OCI-LY3 (cell line): ENCODE data around the gene IL1RAPL1.

Experiments used
- H2AFZ ChIP-seq: fragments of 200-600, 300-600 bp; shearing (Covaris generic); 2 replicates; pipeline ENCODE4 v1.6.0; 2014; ENCODE audit warnings: antibody characterized with exemption, low read depth, low read length
- H3K27ac ChIP-seq: fragments of 200-600, 300-600 bp; sonication (generic); 2 replicates; pipeline ENCODE4 v1.5.1; 2014; ENCODE audit warnings: mild to moderate bottlenecking, low read length, moderate library complexity, mixed read lengths
- H3K27me3 ChIP-seq: fragments of 200-600, 300-600 bp; sonication (generic); 2 replicates; pipeline ENCODE4 v1.6.1; 2014; ENCODE audit warnings: low read depth, low read length, mixed read lengths
- H3K36me3 ChIP-seq: fragments of 200-600, 300-600 bp; sonication (generic); replicated peaks from 2 replicates; pipeline ENCODE3; 2014; ENCODE audit warnings: low read depth, low read length, mixed read lengths
- H3K4me1 ChIP-seq: fragments of 300-600, 200-600 bp; sonication (generic); 2 replicates; pipeline ENCODE4 v1.6.1; 2014; ENCODE audit warnings: low read length, mixed read lengths
- H3K4me2 ChIP-seq: fragments of 200-600, 300-600 bp; sonication (generic); 2 replicates; pipeline ENCODE4 v1.6.1; 2014; ENCODE audit warnings: low read length, mixed read lengths
- H3K4me3 ChIP-seq: fragments of 300-600, 200-600 bp; sonication (generic); 2 replicates; pipeline ENCODE4 v1.5.1; 2014; ENCODE audit warnings: antibody characterized with exemption, mild to moderate bottlenecking, low read length, moderate library complexity
- H3K79me2 ChIP-seq: fragments of 300-600, 200-600 bp; shearing (Covaris generic); 2 replicates; pipeline ENCODE4 v1.6.1; 2014; ENCODE audit warnings: mild to moderate bottlenecking, low read length, mixed read lengths
- H3K9ac ChIP-seq: fragments of 300-600, 200-600 bp; shearing (Covaris generic); 2 replicates; pipeline ENCODE4 v1.6.0; 2014; ENCODE audit warnings: mild to moderate bottlenecking, low read length, moderate library complexity
- H3K9me3 ChIP-seq: fragments of 200-600, 300-600 bp; shearing (Covaris generic); 2 replicates; pipeline ENCODE4 v1.6.1; 2014; ENCODE audit warnings: low read length, mixed read lengths; ENCODE audit not compliant: insufficient read depth
- H4K20me1 ChIP-seq: fragments of 200-600, 300-600 bp; sonication (generic); 2 replicates; pipeline ENCODE4 v1.6.1; 2016; ENCODE audit warnings: low read length, mixed read lengths; ENCODE audit not compliant: insufficient read depth
- EZH2phosphoT487 ChIP-seq: fragments of 200-600 bp; shearing (Covaris generic); IDR thresholded peaks from 2 replicates; pipeline ENCODE4 v1.6.1; 2018; ENCODE audit warnings: antibody characterized with exemption, mixed run types, low read depth
- TF ChIP-seq, protein P1 (sequence below): fragments of 200-600, 300-600 bp; sonication (generic); IDR thresholded peaks from 2 replicates; pipeline ENCODE4 v1.5.1; 2014; ENCODE audit warnings: antibody characterized with exemption, low read length, low read depth

IL1RAPL1 gene

DNA sequence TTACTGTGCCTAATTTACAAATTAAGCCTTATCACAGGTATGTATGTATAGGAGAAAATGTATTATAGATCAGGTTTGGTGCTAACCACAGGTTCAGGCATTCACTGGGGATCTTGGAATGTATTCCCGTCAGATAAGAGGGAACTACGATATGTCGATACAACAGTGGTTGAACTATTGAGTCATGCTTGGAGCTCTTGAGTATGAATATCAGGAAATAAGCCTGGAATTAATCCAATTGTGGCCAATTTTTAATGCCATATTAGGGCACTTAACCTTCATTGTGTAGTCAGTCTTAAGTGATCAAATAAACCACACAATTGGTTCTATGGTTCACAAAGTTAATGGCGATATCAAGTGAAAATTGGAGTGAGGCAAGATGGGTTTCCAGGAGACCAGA lies 556.5 kb downstream of the IL1RAPL1 start:
- Histone ChIP-seq H3K9me3 (no peaks in the 10 kb centered on the region), H3K27me3 (no peaks in the 10 kb centered on the region), H2AFZ (no peak overlapping the region), H3K4me1 (no peaks in the 10 kb centered on the region), H3K4me3 (no peak overlapping the region), H4K20me1 (no peaks in the 10 kb centered on the region), H3K36me3 (no peaks in the 10 kb centered on the region), H3K79me2 (no peaks in the 10 kb centered on the region), H3K27ac (no peak overlapping the region), H3K4me2 (no peak overlapping the region), H3K9ac (no peak overlapping the region)
- TF ChIP-seq, protein P1, sequence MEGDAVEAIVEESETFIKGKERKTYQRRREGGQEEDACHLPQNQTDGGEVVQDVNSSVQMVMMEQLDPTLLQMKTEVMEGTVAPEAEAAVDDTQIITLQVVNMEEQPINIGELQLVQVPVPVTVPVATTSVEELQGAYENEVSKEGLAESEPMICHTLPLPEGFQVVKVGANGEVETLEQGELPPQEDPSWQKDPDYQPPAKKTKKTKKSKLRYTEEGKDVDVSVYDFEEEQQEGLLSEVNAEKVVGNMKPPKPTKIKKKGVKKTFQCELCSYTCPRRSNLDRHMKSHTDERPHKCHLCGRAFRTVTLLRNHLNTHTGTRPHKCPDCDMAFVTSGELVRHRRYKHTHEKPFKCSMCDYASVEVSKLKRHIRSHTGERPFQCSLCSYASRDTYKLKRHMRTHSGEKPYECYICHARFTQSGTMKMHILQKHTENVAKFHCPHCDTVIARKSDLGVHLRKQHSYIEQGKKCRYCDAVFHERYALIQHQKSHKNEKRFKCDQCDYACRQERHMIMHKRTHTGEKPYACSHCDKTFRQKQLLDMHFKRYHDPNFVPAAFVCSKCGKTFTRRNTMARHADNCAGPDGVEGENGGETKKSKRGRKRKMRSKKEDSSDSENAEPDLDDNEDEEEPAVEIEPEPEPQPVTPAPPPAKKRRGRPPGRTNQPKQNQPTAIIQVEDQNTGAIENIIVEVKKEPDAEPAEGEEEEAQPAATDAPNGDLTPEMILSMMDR: no peak

DNA sequence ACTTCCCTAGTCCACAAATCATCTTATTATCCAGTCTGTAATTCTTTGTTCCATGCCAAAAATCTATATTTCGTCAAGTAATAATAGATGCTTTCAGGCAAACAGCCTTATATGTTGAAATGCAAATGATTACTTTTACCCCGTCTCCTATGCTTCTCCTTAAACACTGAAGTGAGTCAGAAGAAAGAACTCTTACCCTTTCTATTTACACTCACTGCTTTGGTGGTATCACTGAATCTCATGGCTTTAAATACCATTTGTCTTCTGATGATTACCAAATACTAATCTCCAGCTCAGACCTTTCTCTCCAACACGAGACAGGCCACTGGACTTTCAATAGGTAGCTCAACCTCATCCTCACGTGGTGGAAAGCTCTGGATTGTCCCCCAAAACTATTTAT lies 558.1 kb downstream of the IL1RAPL1 start:
- H3K9ac ChIP-seq: no peak overlapping the region
- no peaks in the 10 kb centered on the region for H4K20me1 ChIP-seq
- H3K4me3 ChIP-seq: no peak overlapping the region
- TF ChIP-seq, protein P1: no peak
- TF ChIP-seq EZH2phosphoT487: no peak
- no peaks in the 10 kb centered on the region for H3K9me3 ChIP-seq
- no peak overlapping the region for H2AFZ ChIP-seq
- no peak overlapping the region for H3K4me2 ChIP-seq
- no peaks in the 10 kb centered on the region for H3K36me3 ChIP-seq
- H3K79me2 ChIP-seq: no peaks in the 10 kb centered on the region
- H3K27me3 ChIP-seq: no peaks in the 10 kb centered on the region
- H3K4me1 ChIP-seq: no peaks in the 10 kb centered on the region
- H3K27ac ChIP-seq: no peak overlapping the region

DNA sequence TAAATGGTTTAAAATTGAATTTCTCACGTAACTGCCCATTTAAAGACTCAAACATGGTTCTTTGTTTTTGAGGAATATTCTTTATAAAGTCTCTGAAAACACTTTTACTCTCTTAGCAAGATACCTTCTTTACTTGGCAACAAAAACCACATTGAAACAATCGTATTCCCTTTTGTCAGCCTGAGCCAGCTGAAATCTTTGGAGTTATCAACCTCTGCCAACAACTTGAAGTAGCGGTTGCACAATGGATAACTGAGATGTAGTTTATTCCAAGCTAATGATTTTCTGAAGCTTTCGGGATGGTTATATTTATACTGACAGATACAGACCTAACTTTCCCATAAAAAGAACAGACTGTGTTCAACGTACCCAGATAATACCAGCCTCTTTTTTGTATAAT lies 561.3 kb downstream of the IL1RAPL1 start:
- Histone ChIP-seq H3K27me3 (no peaks in the 10 kb centered on the region), H3K4me1 (no peaks in the 10 kb centered on the region), H3K4me3 (no peak overlapping the region), H3K4me2 (no peak overlapping the region), H2AFZ (no peak overlapping the region), H4K20me1 (no peaks in the 10 kb centered on the region), H3K79me2 (no peaks in the 10 kb centered on the region), H3K9ac (no peak overlapping the region), H3K9me3 (no peaks in the 10 kb centered on the region), H3K27ac (no peak overlapping the region), H3K36me3 (no peaks in the 10 kb centered on the region)
- no peak for TF ChIP-seq EZH2phosphoT487
- TF ChIP-seq, protein P1: no peak

DNA sequence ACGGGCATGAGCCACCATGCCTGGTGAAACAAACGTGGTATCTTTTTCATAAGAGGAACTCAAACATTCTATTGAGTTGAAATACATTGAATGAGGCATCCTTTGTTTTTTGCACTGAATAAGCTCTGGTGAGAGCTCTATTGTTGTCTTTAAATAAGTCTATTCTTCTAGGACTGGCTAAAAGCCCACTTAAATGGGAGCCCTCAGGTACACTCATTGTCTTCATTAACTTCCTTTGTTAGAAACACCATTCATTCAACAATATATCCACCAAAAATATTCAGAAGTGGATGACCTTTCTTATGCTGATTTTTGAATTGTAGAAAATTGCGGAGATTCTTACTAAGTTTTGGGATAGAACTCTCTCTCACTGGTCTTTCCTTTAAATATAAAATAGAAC lies 568.0 kb downstream of the IL1RAPL1 start:
- no peaks in the 10 kb centered on the region for H3K9me3 ChIP-seq
- H3K36me3 ChIP-seq: no peaks in the 10 kb centered on the region
- no peak overlapping the region for H2AFZ ChIP-seq
- no peak for TF ChIP-seq EZH2phosphoT487
- TF ChIP-seq, protein P1: no peak
- no peak overlapping the region for H3K27ac ChIP-seq
- H3K79me2 ChIP-seq: no peaks in the 10 kb centered on the region
- H3K4me3 ChIP-seq: no peak overlapping the region
- no peak overlapping the region for H3K4me2 ChIP-seq
- no peaks in the 10 kb centered on the region for H3K4me1 ChIP-seq
- no peaks in the 10 kb centered on the region for H3K27me3 ChIP-seq
- no peaks in the 10 kb centered on the region for H4K20me1 ChIP-seq
- H3K9ac ChIP-seq: no peak overlapping the region
